SJCRH30 (cell line): ENCODE results near the gene ZNF91. TPM values are rescaled to one million over a fixed set of nuclear protein-coding genes. Genes with fewer than 3 reads are reported as not detected.
"Not testable (repeated sequence)": the region's sequence is repeated elsewhere in the genome, so short reads cannot be mapped to it uniquely, and the experiment has no call there.

Experiments used
- DNase-seq, 2 experiments: peaks; one replicate each; pipeline ENCODE4 v3.0.0-alpha.2; 2015 to 2020
- H3K27ac ChIP-seq: fragments of 250-450 bp; sonication (Bioruptor Pico); 2 replicates; pipeline ENCODE4 v1.5.1; 2020; ENCODE audit warnings: mild to moderate bottlenecking, moderate library complexity
- H3K27me3 ChIP-seq: fragments of 250-450 bp; sonication (Bioruptor Pico); 2 replicates; pipeline ENCODE4 v1.5.1; 2020; ENCODE audit warnings: mild to moderate bottlenecking, moderate library complexity
- H3K36me3 ChIP-seq: fragments of 250-450 bp; sonication (Bioruptor Pico); 2 replicates; pipeline ENCODE4 v1.5.1; 2020; ENCODE audit warnings: mild to moderate bottlenecking, moderate library complexity
- H3K4me1 ChIP-seq: fragments of 250-450 bp; sonication (Bioruptor Pico); 2 replicates; pipeline ENCODE4 v1.5.1; 2020; ENCODE audit warnings: mild to moderate bottlenecking, moderate library complexity
- H3K4me3 ChIP-seq: fragments of 250-450 bp; sonication (Bioruptor Pico); 2 replicates; pipeline ENCODE4 v1.5.1; 2020; ENCODE audit warnings: mild to moderate bottlenecking, moderate library complexity
- H3K9me3 ChIP-seq: fragments of 250-450 bp; sonication (Bioruptor Pico); replicated peaks from 2 replicates; pipeline ENCODE4 v1.5.1; 2020; ENCODE audit warnings: mild to moderate bottlenecking, moderate library complexity
- total RNA-seq: library from RNA; depleted of rRNA; stranded (reverse); fragments of >200 nt; shearing (Covaris generic); gene quantifications from 2 replicates; pipeline ENCODE4 v1.2.3, GENCODE V29; 2014; rRNA removed

ZNF91 gene
- total RNA-seq, result 49.4 and 55.2 TPM in 2 replicates

- Histone ChIP-seq H3K27me3 (no peaks in the 10 kb centered on the region), H3K9me3 (peaks cover 6% of the 10 kb centered on the region), H3K36me3 (peaks cover 29% of the 10 kb centered on the region), H3K4me3 (peak within 1 kb of the TSS; percentile 89), H3K27ac (peak within 1 kb of the TSS; percentile 94), H3K4me1 (no peaks in the 10 kb centered on the region)
- DNase-seq, result peak; percentile 96 to 98
Measured at GRCh38 chr19:23395041-23395721, at the start of gene ZNF91. Gene ZNF91, minus strand, starts transcription at chr19:23395471. Its CDS starts 117 bp downstream, at chr19:23395354.

GRCh38 chr19:23440791-23441190 is 45.5 kb upstream of the ZNF91 start:
- no peaks in the 10 kb centered on the region for H3K36me3 ChIP-seq
- H3K9me3 ChIP-seq, result peaks cover 2% of the 10 kb centered on the region; the same call in 1 of the 2 replicates
- no peaks in the 10 kb centered on the region for H3K4me1 ChIP-seq
- no peaks in the 10 kb centered on the region for H3K27me3 ChIP-seq
- H3K4me3 ChIP-seq, result no peak overlapping the region
- DNase-seq, result peak; percentile 25 to 44
- H3K27ac ChIP-seq, result no peak overlapping the region

- Histone ChIP-seq H3K4me1 (no peaks in the 10 kb centered on the region), H3K27ac (no peak overlapping the region), H3K36me3 (no peaks in the 10 kb centered on the region), H3K27me3 (no peaks in the 10 kb centered on the region), H3K4me3 (no peak overlapping the region), H3K9me3 (peaks cover 2% of the 10 kb centered on the region; the same call in 1 of the 2 replicates)
- DNase-seq, result peak; percentile 25 to 28
Measured at GRCh38 chr19:23440207-23440606, 44.9 kb upstream of the ZNF91 start.

- DNase-seq, result peak; percentile 12 to 32
- H3K4me1 ChIP-seq, result no peaks in the 10 kb centered on the region
- no peak overlapping the region for H3K4me3 ChIP-seq
- no peaks in the 10 kb centered on the region for H3K36me3 ChIP-seq
- peaks cover 2% of the 10 kb centered on the region; the same call in 1 of the 2 replicates for H3K9me3 ChIP-seq
- no peaks in the 10 kb centered on the region for H3K27me3 ChIP-seq
- no peak overlapping the region for H3K27ac ChIP-seq
Measured at GRCh38 chr19:23439623-23440022, 44.4 kb upstream of the ZNF91 start.

GRCh38 chr19:23437901-23438300 is 42.6 kb upstream of the ZNF91 start:
- Histone ChIP-seq H3K27me3 (no peaks in the 10 kb centered on the region), H3K27ac (no peak overlapping the region), H3K4me1 (no peaks in the 10 kb centered on the region), H3K36me3 (no peaks in the 10 kb centered on the region), H3K9me3 (peaks cover 2% of the 10 kb centered on the region; the same call in 1 of the 2 replicates), H3K4me3 (no peak overlapping the region)
- no peak for DNase-seq

- H3K4me1 ChIP-seq, result no peaks in the 10 kb centered on the region
- no peak overlapping the region for H3K27ac ChIP-seq
- no peak overlapping the region for H3K4me3 ChIP-seq
- H3K9me3 ChIP-seq, result peaks cover 2% of the 10 kb centered on the region; the same call in 1 of the 2 replicates
- H3K27me3 ChIP-seq, result no peaks in the 10 kb centered on the region
- peak in 1 of 2 experiments; percentile 33 for DNase-seq
- H3K36me3 ChIP-seq, result no peaks in the 10 kb centered on the region
Measured at GRCh38 chr19:23436944-23437343, 41.7 kb upstream of the ZNF91 start.

GRCh38 chr19:23436318-23436717 is 41.0 kb upstream of the ZNF91 start:
- no peaks in the 10 kb centered on the region for H3K36me3 ChIP-seq

GRCh38 chr19:23420824-23421223 is 25.6 kb upstream of the ZNF91 start:
- Histone ChIP-seq H3K27ac (no peak overlapping the region), H3K4me1 (no peaks in the 10 kb centered on the region), H3K4me3 (no peak overlapping the region), H3K36me3 (no peaks in the 10 kb centered on the region), H3K9me3 (no peaks in the 10 kb centered on the region), H3K27me3 (no peaks in the 10 kb centered on the region)
- no peak for DNase-seq

More at GRCh38 chr19:23436318-23436717, 41.0 kb upstream of the ZNF91 start:
- DNase-seq, result peak in 1 of 2 experiments; percentile 27
- no peaks in the 10 kb centered on the region for H3K27me3 ChIP-seq
- no peak overlapping the region for H3K4me3 ChIP-seq
- no peaks in the 10 kb centered on the region for H3K4me1 ChIP-seq
- peaks cover 2% of the 10 kb centered on the region; the same call in 1 of the 2 replicates for H3K9me3 ChIP-seq
- no peak overlapping the region for H3K27ac ChIP-seq

- H3K9me3 ChIP-seq, H3K4me3 ChIP-seq, H3K4me1 ChIP-seq, H3K27ac ChIP-seq, H3K36me3 ChIP-seq, DNase-seq, H3K27me3 ChIP-seq: not testable (repeated sequence)
Measured at GRCh38 chr19:23419261-23419660, 24.0 kb upstream of the ZNF91 start.

- no peaks in the 10 kb centered on the region for H3K27me3 ChIP-seq
- DNase-seq, result peak; percentile 65 to 71
- H3K9me3 ChIP-seq, result no peaks in the 10 kb centered on the region
- peak overlapping the region; percentile 38 for H3K27ac ChIP-seq
- H3K4me3 ChIP-seq, result peak overlapping the region; percentile 61
- H3K4me1 ChIP-seq, result no peaks in the 10 kb centered on the region
- no peaks in the 10 kb centered on the region for H3K36me3 ChIP-seq
Measured at GRCh38 chr19:23415561-23416191, 20.4 kb upstream of the ZNF91 start.

GRCh38 chr19:23415034-23415433 is 19.8 kb upstream of the ZNF91 start:
- Histone ChIP-seq H3K27me3 (no peaks in the 10 kb centered on the region), H3K9me3 (no peaks in the 10 kb centered on the region), H3K4me1 (no peaks in the 10 kb centered on the region), H3K27ac (peak overlapping the region; percentile 38), H3K4me3 (peak overlapping the region; percentile 61), H3K36me3 (no peaks in the 10 kb centered on the region)
- DNase-seq, result peak in 1 of 2 experiments; percentile 14

GRCh38 chr19:23410155-23410554 is 14.9 kb upstream of the ZNF91 start:
- H3K4me3 ChIP-seq, result no peak overlapping the region
- H3K27me3 ChIP-seq, result no peaks in the 10 kb centered on the region
- H3K36me3 ChIP-seq, result no peaks in the 10 kb centered on the region
- no peaks in the 10 kb centered on the region for H3K9me3 ChIP-seq
- H3K27ac ChIP-seq, result no peak overlapping the region
- no peaks in the 10 kb centered on the region for H3K4me1 ChIP-seq
- DNase-seq, result no peak

- Histone ChIP-seq H3K36me3 (no peaks in the 10 kb centered on the region), H3K9me3 (no peaks in the 10 kb centered on the region), H3K27ac (no peak overlapping the region), H3K4me1 (no peaks in the 10 kb centered on the region), H3K4me3 (no peak overlapping the region), H3K27me3 (no peaks in the 10 kb centered on the region)
- no peak for DNase-seq
Measured at GRCh38 chr19:23409392-23410048, 14.2 kb upstream of the ZNF91 start.

- DNase-seq, result no peak
- no peak overlapping the region for H3K4me3 ChIP-seq
- no peaks in the 10 kb centered on the region for H3K36me3 ChIP-seq
- H3K27ac ChIP-seq, result no peak overlapping the region
- no peaks in the 10 kb centered on the region for H3K9me3 ChIP-seq
- no peaks in the 10 kb centered on the region for H3K27me3 ChIP-seq
- H3K4me1 ChIP-seq, result no peaks in the 10 kb centered on the region
Measured at GRCh38 chr19:23407616-23408133, 12.4 kb upstream of the ZNF91 start.

GRCh38 chr19:23406721-23407120 is 11.4 kb upstream of the ZNF91 start:
- H3K4me3 ChIP-seq, result no peak overlapping the region
- H3K36me3 ChIP-seq, result no peaks in the 10 kb centered on the region
- H3K27me3 ChIP-seq, result no peaks in the 10 kb centered on the region
- H3K9me3 ChIP-seq, result no peaks in the 10 kb centered on the region
- no peak for DNase-seq
- no peak overlapping the region for H3K27ac ChIP-seq
- H3K4me1 ChIP-seq, result no peaks in the 10 kb centered on the region
